Osteocyte (in vitro differentiated cells): ENCODE data around the gene SMG1. TPM values are rescaled to one million over a fixed set of nuclear protein-coding genes. Genes with fewer than 3 reads are reported as not detected.

ENCODE experiments used
- DNase-seq: peaks from one replicate; pipeline ENCODE4 v3.0.0; 2021; ENCODE audit warnings: mixed read lengths; ENCODE audit not compliant: unreplicated experiment; ENCODE audit errors: extremely low spot score
- H3K27ac Mint-ChIP-seq: one replicate; pipeline ENCODE4 v1.8.0; 2021; ENCODE audit warnings: mild to moderate bottlenecking, mixed read lengths; ENCODE audit not compliant: unreplicated experiment
- H3K27me3 Mint-ChIP-seq: one replicate; pipeline ENCODE4 v1.8.0; 2021; ENCODE audit warnings: mixed read lengths; ENCODE audit not compliant: unreplicated experiment
- H3K36me3 Mint-ChIP-seq: one replicate; pipeline ENCODE4 v1.8.0; 2021; ENCODE audit warnings: mixed read lengths; ENCODE audit not compliant: unreplicated experiment
- H3K4me1 Mint-ChIP-seq: one replicate; pipeline ENCODE4 v1.8.0; 2021; ENCODE audit warnings: mixed read lengths; ENCODE audit not compliant: unreplicated experiment
- H3K4me3 Mint-ChIP-seq: one replicate; pipeline ENCODE4 v1.8.0; 2021; ENCODE audit warnings: mild to moderate bottlenecking, moderate library complexity, mixed read lengths; ENCODE audit not compliant: unreplicated experiment
- H3K9me3 Mint-ChIP-seq: one replicate; pipeline ENCODE4 v1.8.0; 2021; ENCODE audit warnings: mixed read lengths; ENCODE audit not compliant: unreplicated experiment
- total RNA-seq: library from RNA; stranded (reverse); gene quantifications from 2 replicates; pipeline ENCODE4 v1.2.1, GENCODE V29; 2021
- TF ChIP-seq, protein P1 (sequence below): fragments of 200-600 bp; sonication (generic); IDR thresholded peaks from 2 replicates; pipeline ENCODE4 v1.5.0; 2021; ENCODE audit warnings: antibody characterized with exemption, mild to moderate bottlenecking, moderate library complexity

SMG1 gene
- total RNA-seq, 1 donor from 2014 or later, result 77.9 TPM

DNA sequence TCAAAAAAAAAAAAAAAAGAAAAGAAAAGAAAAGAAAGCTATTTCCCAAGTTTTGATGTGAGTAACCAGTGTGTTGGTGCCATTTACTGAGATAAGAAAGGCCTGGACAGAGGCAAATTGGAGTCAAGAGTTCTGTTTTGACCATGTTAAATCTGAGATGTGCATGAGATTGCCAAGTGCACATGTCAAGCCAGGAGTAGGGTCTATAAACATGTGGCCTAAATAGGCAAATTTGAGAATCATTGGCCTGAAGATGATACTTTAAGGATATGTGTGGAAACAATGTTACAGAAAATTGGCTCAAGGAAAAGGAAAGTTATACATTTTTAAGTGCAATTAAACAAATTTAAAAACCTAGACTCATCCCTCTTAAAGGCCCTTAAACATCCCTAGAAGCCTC is 15.3 kb upstream of the SMG1 start:
- Mint-ChIP-seq H3K36me3 (no peaks in the 10 kb centered on the region), H3K4me1 (peaks cover 2% of the 10 kb centered on the region), H3K27ac (no peak overlapping the region), H3K4me3 (no peak overlapping the region), H3K9me3 (no peaks in the 10 kb centered on the region), H3K27me3 (peaks cover 14% of the 10 kb centered on the region)
- DNase-seq, result no peak
- TF ChIP-seq, protein P1, sequence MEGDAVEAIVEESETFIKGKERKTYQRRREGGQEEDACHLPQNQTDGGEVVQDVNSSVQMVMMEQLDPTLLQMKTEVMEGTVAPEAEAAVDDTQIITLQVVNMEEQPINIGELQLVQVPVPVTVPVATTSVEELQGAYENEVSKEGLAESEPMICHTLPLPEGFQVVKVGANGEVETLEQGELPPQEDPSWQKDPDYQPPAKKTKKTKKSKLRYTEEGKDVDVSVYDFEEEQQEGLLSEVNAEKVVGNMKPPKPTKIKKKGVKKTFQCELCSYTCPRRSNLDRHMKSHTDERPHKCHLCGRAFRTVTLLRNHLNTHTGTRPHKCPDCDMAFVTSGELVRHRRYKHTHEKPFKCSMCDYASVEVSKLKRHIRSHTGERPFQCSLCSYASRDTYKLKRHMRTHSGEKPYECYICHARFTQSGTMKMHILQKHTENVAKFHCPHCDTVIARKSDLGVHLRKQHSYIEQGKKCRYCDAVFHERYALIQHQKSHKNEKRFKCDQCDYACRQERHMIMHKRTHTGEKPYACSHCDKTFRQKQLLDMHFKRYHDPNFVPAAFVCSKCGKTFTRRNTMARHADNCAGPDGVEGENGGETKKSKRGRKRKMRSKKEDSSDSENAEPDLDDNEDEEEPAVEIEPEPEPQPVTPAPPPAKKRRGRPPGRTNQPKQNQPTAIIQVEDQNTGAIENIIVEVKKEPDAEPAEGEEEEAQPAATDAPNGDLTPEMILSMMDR, result no peak

GRCh38 chr16:18938986-18939385 is 12.8 kb upstream of the SMG1 start:
- Mint-ChIP-seq H3K36me3 (no peaks in the 10 kb centered on the region), H3K27ac (no peak overlapping the region), H3K27me3 (peaks cover 10% of the 10 kb centered on the region), H3K9me3 (no peaks in the 10 kb centered on the region), H3K4me3 (no peak overlapping the region), H3K4me1 (no peaks in the 10 kb centered on the region)
- TF ChIP-seq, protein P1, result no peak
- no peak for DNase-seq

GRCh38 chr16:18937390-18937789 is 11.2 kb upstream of the SMG1 start:
- peaks cover 10% of the 10 kb centered on the region for H3K27me3 Mint-ChIP-seq
- TF ChIP-seq, protein P1, result no peak
- no peak for DNase-seq
- H3K36me3 Mint-ChIP-seq, result no peaks in the 10 kb centered on the region
- no peak overlapping the region for H3K27ac Mint-ChIP-seq
- H3K4me1 Mint-ChIP-seq, result peaks cover 12% of the 10 kb centered on the region
- no peak overlapping the region for H3K4me3 Mint-ChIP-seq
- H3K9me3 Mint-ChIP-seq, result no peaks in the 10 kb centered on the region

DNA sequence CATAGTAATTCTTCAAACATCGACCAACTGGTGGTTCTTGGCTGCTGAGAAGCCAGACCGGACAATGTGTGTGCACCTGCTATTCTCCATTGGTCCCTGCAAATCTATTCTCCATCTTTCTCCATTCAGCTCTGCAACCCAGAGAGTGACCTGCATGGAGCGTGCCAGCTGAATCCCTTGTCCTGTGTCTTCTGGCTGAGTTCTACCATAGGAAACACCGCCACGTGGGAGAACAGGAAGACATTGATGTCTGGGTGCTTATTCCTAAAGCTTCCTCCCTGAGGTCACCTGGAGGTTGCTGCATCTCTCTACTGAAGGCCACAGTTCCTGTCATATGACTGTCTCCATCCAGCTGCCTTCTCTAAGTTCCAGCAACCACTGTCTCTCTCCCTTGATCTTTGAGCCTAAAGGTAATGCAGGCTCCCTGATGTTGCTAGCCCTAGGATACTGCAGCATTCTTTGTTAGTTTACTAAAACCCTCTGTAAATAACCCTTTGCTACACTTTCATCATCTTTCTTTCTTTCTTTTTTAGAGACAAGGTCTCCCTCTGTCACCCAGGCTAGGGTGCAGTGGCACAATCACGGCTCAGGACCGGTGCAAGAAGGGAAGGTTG is 10.6 kb upstream of the SMG1 start:
- Mint-ChIP-seq H3K4me1 (peaks cover 17% of the 10 kb centered on the region), H3K27me3 (peaks cover 10% of the 10 kb centered on the region), H3K27ac (no peak overlapping the region), H3K4me3 (no peak overlapping the region), H3K36me3 (no peaks in the 10 kb centered on the region), H3K9me3 (no peaks in the 10 kb centered on the region)
- TF ChIP-seq, protein P1, result no peak
- DNase-seq, result no peak

DNA sequence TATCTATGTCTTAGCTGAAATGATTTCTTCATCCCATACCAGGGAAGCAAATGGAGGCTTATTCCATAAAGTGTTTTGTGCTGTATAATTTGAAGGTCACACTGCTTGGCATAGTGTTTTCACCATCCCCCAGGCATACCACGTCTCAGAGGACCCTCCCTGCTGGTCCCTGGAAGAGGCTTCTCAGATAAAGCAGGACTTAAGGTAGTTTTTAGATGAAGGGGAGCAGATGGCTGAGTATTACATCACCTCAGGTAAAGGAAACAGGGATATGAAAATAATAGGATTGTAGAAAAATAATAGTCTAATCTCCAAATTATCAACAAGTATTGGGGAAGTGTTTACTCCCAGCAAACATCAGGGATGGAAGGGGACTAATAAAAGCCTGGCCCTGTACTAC is 7.3 kb upstream of the SMG1 start:
- H3K27me3 Mint-ChIP-seq, result peaks cover 10% of the 10 kb centered on the region
- H3K4me1 Mint-ChIP-seq, result peaks cover 17% of the 10 kb centered on the region
- H3K27ac Mint-ChIP-seq, result peak overlapping the region; percentile 76
- H3K36me3 Mint-ChIP-seq, result no peaks in the 10 kb centered on the region
- TF ChIP-seq, protein P1, result no peak
- no peak for DNase-seq
- no peaks in the 10 kb centered on the region for H3K9me3 Mint-ChIP-seq
- H3K4me3 Mint-ChIP-seq, result no peak overlapping the region
